Motor neuron (in vitro differentiated cells): ENCODE measurements around the gene NME9. TPM values are rescaled to one million over a fixed set of nuclear protein-coding genes. Genes with fewer than 3 reads are reported as not detected.
"Not testable (repeated sequence)": the region's sequence is repeated elsewhere in the genome, so short reads cannot be mapped to it uniquely, and the experiment has no call there.

ENCODE experiments used
- ATAC-seq, 8 experiments: fragments of 200-7000 bp; cut with Tn5 transposase; replicated peaks in 6 of 8; 2 replicates each; pipeline ENCODE4 v1.8.0; 2021; ENCODE audit warnings: mild to moderate bottlenecking in 8 of 8, moderate library complexity in 8 of 8
- H3K27ac ChIP-seq, 2 donors: fragments of 250-450 bp; sonication (Bioruptor Pico); 2 replicates each; pipeline ENCODE4 v1.9.0; 2021; ENCODE audit warnings: antibody characterized with exemption in 2 of 2, mild to moderate bottlenecking in 2 of 2, moderate library complexity in 1 of 2
- H3K4me1 ChIP-seq, 2 donors: fragments of 250-450 bp; sonication (Bioruptor Pico); replicated peaks in 1 of 2; 2 replicates each; pipeline ENCODE4 v1.6.1; 2021; ENCODE audit warnings: antibody characterized with exemption in 2 of 2, mild to moderate bottlenecking in 2 of 2, moderate library complexity in 1 of 2
- H3K4me3 ChIP-seq, 5 donors: fragments of 250-450 bp; sonication (Bioruptor Pico); 2 replicates each; pipeline ENCODE4 v1.9.0; 2021; ENCODE audit warnings: antibody characterized with exemption in 5 of 5, mild to moderate bottlenecking in 5 of 5, moderate library complexity in 4 of 5
- WGBS, 10 experiments: fragments of 450-650 bp; shearing (Covaris generic); methylation state at CpG; one replicate each; pipeline ENCODE4 v1.0.0; 2022; 5-methylcytosine and 5-hydroxymethylcytosine counted together
- in situ Hi-C, 9 experiments: fragments of 400-800 bp; cut with MboI; loops; one replicate each; pipeline ENCODE4 v1.15.0; 2021; ENCODE audit warnings: low sequenced_read_pairs in 9 of 9, low pct_unique_long_range_greater_than_20kb in 2 of 9; ENCODE audit not compliant: unreplicated experiment in 9 of 9
- total RNA-seq, 8 experiments: library from RNA; unstranded; fragments of 300-600 nt; gene quantifications; 2 replicates each; pipeline versions ENCODE4 v1.2.3 to v1.2.4, GENCODE V29; 2022

The NME9 gene, protein sequence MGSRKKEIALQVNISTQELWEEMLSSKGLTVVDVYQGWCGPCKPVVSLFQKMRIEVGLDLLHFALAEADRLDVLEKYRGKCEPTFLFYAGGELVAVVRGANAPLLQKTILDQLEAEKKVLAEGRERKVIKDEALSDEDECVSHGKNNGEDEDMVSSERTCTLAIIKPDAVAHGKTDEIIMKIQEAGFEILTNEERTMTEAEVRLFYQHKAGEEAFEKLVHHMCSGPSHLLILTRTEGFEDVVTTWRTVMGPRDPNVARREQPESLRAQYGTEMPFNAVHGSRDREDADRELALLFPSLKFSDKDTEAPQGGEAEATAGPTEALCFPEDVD
- 10 to 100 TPM in 1 of 8 experiments, 1 to 10 TPM in 7; 2.2 to 13.2 (median 3.7) TPM for total RNA-seq

DNA sequence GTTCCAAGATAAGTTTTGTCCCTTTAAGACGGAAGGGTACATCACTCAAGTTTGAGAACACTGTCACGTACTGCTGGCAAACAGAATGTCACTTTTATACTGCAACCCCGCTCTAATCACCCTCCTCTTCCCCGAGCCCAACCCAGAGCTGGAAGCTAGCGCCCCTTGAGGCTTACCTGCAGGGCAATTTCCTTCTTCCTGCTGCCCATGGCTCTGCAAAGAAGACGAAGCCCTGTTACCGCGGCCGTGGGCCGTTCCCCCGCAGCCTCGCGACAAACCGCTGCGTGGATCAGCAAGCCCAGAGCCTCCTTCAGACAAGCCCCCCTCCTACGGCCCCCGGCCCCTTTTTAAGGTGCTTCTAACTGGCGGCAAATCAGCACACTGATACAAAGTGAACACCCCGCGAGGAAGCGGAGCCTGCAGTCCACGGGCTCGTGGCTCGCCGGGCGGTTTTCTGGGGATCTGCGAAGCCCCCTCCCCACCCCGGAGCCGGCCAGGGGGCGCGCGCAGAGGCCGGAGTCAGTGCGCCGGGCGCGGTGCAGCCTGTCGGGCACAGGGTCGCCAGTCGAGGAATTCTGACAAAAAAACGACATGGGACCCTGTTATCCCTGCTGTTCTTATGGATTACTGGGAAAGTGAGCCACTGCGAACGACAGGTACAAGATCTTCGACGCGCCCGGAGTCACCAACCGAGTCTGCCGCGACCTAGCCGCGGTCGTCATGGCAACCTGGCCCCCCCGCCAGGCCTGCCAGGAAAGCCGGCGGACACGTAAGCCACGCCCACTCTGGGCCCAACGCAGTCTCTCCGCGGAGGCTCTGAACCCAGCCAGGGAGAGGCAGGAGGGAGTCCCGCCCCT is at the start of gene NME9:
TSS of gene NME9 (minus strand) at position 725 of the 857 bp plus-strand sequence. CDS start at position 209, 516 bp downstream.
- peaks cover 5 to 6% of the 10 kb centered on the region in 2 donors for H3K4me1 ChIP-seq
- H3K4me3 ChIP-seq: peak within 1 kb of the TSS; percentile 47 to 64 (median 54)
- 0 to 20% (median 2%) methylated on average over 1 to 30 of the region's 62 CpGs; no CpG with 5 or more reads in 1 of the 10 experiments for WGBS, 10 experiments
- peak within 1 kb of the TSS; percentile 59 to 73 for H3K27ac ChIP-seq
- in situ Hi-C loops: no loop called here
- peak; percentile 77 to 98 (median 98) for ATAC-seq

DNA sequence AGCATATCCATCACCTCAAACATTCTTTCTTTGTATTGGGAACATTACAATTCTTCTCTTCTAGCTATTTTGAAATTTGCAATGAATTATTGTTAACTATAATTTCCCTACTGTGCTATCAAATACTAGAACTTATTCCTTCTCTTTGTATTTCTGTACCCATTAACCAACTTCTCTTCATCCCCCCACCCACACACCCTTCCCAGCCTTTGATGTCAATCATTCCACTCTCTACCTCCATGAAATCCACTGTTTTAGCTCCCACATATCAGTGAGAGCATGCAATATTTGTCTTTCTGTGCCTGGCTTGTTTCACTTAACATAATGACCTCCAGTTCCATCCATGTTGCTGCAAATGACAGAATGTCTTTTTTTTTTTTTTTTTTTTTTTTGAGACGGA is 49.3 kb upstream of the NME9 start:
- no peak for ATAC-seq
- Histone ChIP-seq H3K27ac (no peak overlapping the region), H3K4me1 (peaks cover 8 to 11% of the 10 kb centered on the region in 2 donors), H3K4me3 (no peak overlapping the region)
- WGBS, 10 experiments: 71 to 100% (median 84%) methylated on average over 1 of the region's 1 CpG; no CpG with 5 or more reads in 6 of the 10 experiments
- in situ Hi-C loops: no loop called here

- H3K4me3 ChIP-seq: no peak overlapping the region
- peaks cover 8 to 11% of the 10 kb centered on the region in 2 donors for H3K4me1 ChIP-seq
- no peak overlapping the region for H3K27ac ChIP-seq
- 80 to 100% (median 92%) methylated on average over 1 to 5 of the region's 5 CpGs; no CpG with 5 or more reads in 1 of the 10 experiments for WGBS, 10 experiments
- in situ Hi-C loops: no loop called here
- ATAC-seq: no peak
Observed at GRCh38 chr3:138378331-138378730, 48.7 kb upstream of the NME9 start.

DNA sequence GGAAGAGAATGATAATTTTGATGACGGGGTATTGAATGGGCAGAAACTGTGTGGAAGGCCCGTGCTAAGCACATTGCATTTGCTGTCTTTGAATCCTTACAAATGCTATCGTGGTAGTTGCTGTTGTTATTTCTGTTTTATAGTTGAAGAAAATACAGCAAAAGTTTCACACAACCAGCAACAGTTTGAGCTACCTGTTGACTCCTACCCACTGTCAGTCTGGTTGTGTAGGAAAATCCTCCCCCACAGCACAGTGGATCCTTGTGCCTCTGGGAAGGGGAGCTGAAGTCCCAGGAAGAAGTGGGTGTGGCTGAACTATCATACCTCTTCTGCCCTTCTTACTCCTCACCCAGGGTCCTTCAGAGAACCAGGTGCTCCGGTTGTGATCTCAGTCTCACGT is 48.2 kb upstream of the NME9 start:
- in situ Hi-C loops: no loop called here
- H3K4me1 ChIP-seq: peaks cover 8 to 11% of the 10 kb centered on the region in 2 donors
- H3K27ac ChIP-seq: no peak overlapping the region
- WGBS, 10 experiments: 67 to 100% (median 84%) methylated on average over 1 to 5 of the region's 5 CpGs; no CpG with 5 or more reads in 1 of the 10 experiments
- ATAC-seq: no peak
- no peak overlapping the region for H3K4me3 ChIP-seq

GRCh38 chr3:138377212-138377611 is 47.6 kb upstream of the NME9 start:
- H3K4me3 ChIP-seq, ATAC-seq, H3K27ac ChIP-seq, in situ Hi-C loops, H3K4me1 ChIP-seq: not testable (repeated sequence)
- 80 to 100% (median 100%) methylated on average over 1 to 8 of the region's 11 CpGs; no CpG with 5 or more reads in 3 of the 10 experiments for WGBS, 10 experiments

GRCh38 chr3:138376663-138377062 is 47.0 kb upstream of the NME9 start:
- in situ Hi-C loops: no loop called here
- WGBS, 10 experiments: 40 to 100% (median 83%) methylated on average over 1 to 2 of the region's 2 CpGs; no CpG with 5 or more reads in 3 of the 10 experiments
- Histone ChIP-seq H3K4me3 (no peak overlapping the region), H3K4me1 (peaks cover 1 to 2% of the 10 kb centered on the region in 2 donors), H3K27ac (no peak overlapping the region)
- ATAC-seq: no peak

DNA sequence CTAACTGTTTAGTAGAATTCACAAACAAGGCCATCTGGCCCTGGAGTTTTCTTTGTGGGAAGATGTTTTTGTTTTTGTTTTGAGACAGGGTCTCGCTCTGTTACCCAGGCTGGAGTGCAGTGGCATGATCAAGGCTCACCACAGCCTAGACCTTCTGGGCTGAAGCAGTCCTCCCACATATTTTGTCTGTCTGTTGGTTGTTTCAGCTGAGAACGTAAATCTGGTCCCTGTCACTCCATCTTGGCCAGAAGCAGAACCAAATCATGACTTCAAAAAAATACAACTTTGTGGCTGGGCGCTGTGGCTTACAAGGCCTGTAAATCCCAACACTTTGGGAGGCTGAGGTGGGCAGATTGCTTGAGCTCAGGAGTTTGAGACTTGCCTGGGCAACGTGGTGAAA is 45.8 kb upstream of the NME9 start:
- in situ Hi-C loops: no loop called here
- Histone ChIP-seq H3K4me3 (no peak overlapping the region), H3K4me1 (no peaks in the 10 kb centered on the region), H3K27ac (no peak overlapping the region)
- no peak for ATAC-seq
- 33 to 100% (median 89%) methylated on average over 1 to 3 of the region's 4 CpGs; no CpG with 5 or more reads in 2 of the 10 experiments for WGBS, 10 experiments

DNA sequence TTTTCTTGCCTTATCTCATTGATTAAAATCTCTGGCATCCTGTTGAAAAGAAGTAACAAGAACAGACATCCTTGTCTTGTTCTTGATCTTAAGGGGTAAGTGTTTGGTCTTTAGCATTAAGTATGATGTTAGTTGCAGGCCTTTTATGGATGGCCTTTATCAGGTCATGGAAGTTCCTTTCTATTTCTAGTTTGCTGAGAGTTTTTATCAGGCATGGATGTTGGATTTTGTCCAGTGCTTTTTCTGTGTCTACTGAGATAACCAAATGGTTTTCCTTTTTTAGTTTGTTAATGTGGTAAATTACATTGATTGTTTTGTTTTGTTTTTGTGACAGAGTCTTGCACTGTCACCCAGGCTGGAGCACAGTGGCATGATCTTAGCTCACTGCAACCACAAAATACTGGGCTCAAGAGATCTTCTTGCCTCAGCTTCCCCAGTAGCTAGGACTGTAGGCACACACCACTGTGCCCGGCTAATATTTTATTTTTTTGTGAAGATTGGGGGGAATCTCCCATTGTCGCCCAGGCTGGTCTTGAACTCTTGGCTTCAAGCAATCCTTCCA is 45.0 kb upstream of the NME9 start:
- no peak overlapping the region for H3K4me3 ChIP-seq
- in situ Hi-C loops: no loop called here
- no peak for ATAC-seq
- H3K27ac ChIP-seq: no peak overlapping the region
- 30 to 80% (median 42%) methylated on average over 1 to 2 of the region's 2 CpGs; no CpG with 5 or more reads in 6 of the 10 experiments for WGBS, 10 experiments
- H3K4me1 ChIP-seq: no peaks in the 10 kb centered on the region

GRCh38 chr3:138373736-138374094 is 44.1 kb upstream of the NME9 start:
- Histone ChIP-seq H3K4me3 (no peak overlapping the region), H3K27ac (no peak overlapping the region), H3K4me1 (peaks cover 0 to 6% of the 10 kb centered on the region in 2 donors)
- in situ Hi-C loops: no loop called here
- ATAC-seq: no peak
- 93 to 100% (median 100%) methylated on average over 2 to 5 of the region's 5 CpGs; no CpG with 5 or more reads in 1 of the 10 experiments for WGBS, 10 experiments

- peak in 3 of 8 experiments; percentile 77 to 81 (median 80) for ATAC-seq
- Histone ChIP-seq H3K27ac (no peak overlapping the region), H3K4me1 (peaks cover 0 to 8% of the 10 kb centered on the region in 2 donors), H3K4me3 (no peak overlapping the region)
- in situ Hi-C loops: no loop called here
- 4 to 100% (median 80%) methylated on average over 1 to 7 of the region's 7 CpGs; no CpG with 5 or more reads in 1 of the 10 experiments for WGBS, 10 experiments
Observed at GRCh38 chr3:138373087-138373735, 43.6 kb upstream of the NME9 start.

GRCh38 chr3:138371070-138371965 is 41.7 kb upstream of the NME9 start:
- no peak for ATAC-seq
- WGBS, 10 experiments: 68 to 97% (median 89%) methylated on average over 2 to 9 of the region's 9 CpGs
- in situ Hi-C loops: no loop called here
- H3K4me3 ChIP-seq: no peak overlapping the region
- H3K4me1 ChIP-seq: peaks cover 0 to 15% of the 10 kb centered on the region in 2 donors
- no peak overlapping the region for H3K27ac ChIP-seq

DNA sequence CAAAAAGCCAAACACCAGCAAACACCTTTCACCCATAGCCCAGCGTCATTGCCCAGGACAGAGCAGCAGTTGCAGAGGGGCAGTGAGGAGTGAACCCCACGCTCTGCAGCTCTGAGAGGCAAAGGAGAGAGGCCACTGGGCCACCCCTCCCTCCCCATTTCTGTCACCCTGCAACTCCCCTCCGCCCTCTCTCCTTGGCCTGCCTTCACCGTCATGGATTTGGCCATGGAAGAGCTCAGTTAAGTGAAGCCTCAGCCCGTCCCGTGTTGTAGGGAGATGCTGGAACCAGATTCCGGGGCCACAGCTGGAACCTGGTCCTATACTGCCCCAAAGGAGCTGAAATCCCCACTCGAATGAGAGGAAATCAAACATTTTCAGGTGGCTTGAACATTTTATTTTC is 40.7 kb upstream of the NME9 start:
- no peak for ATAC-seq
- Histone ChIP-seq H3K27ac (no peak overlapping the region), H3K4me1 (peaks cover 0 to 15% of the 10 kb centered on the region in 2 donors), H3K4me3 (no peak overlapping the region)
- 20 to 100% (median 66%) methylated on average over 1 to 8 of the region's 8 CpGs; no CpG with 5 or more reads in 5 of the 10 experiments for WGBS, 10 experiments
- in situ Hi-C loops: no loop called here
